Nephron (organoid): ENCODE data around the gene FGF18.

Source experiments
- H3K27ac Mint-ChIP-seq, 3 experiments: 2 replicates each; pipeline ENCODE4 v1.8.0; 2020; ENCODE audit warnings: mixed read lengths in 3 of 3, mild to moderate bottlenecking in 2 of 3, moderate library complexity in 1 of 3
- H3K27me3 Mint-ChIP-seq: 2 replicates; pipeline ENCODE4 v1.8.0; 2021; ENCODE audit warnings: low read depth, mild to moderate bottlenecking, moderate library complexity, mixed read lengths
- H3K36me3 Mint-ChIP-seq: 2 replicates; pipeline ENCODE4 v1.8.0; 2020; ENCODE audit warnings: low read depth, mixed read lengths
- H3K4me1 Mint-ChIP-seq: 2 replicates; pipeline ENCODE4 v1.8.0; 2020; ENCODE audit warnings: mixed read lengths
- H3K4me3 Mint-ChIP-seq, 3 experiments: 2 replicates each; pipeline ENCODE4 v1.8.0; 2020; ENCODE audit warnings: mild to moderate bottlenecking in 3 of 3, mixed read lengths in 3 of 3, moderate library complexity in 2 of 3
- H3K9me3 Mint-ChIP-seq: 2 replicates; pipeline ENCODE4 v1.8.0; 2020; ENCODE audit warnings: mixed read lengths
- CTCF ChIP-seq, 3 experiments: fragments of 200-600 bp; sonication (generic); IDR thresholded peaks; one replicate each; pipeline ENCODE4 v1.5.0; 2021; ENCODE audit warnings: antibody characterized with exemption in 3 of 3; ENCODE audit not compliant: unreplicated experiment in 3 of 3

The FGF18 gene

GRCh38 chr5:171449426-171449825 lies 30.0 kb downstream of the FGF18 start:
- Mint-ChIP-seq H3K27me3 (peaks cover 45% of the 10 kb centered on the region), H3K27ac (peak overlapping the region in 2 of 3 experiments; percentile 58 to 75), H3K9me3 (no peaks in the 10 kb centered on the region), H3K36me3 (no peaks in the 10 kb centered on the region), H3K4me3 (peak overlapping the region in 1 of 3 experiments; percentile 62), H3K4me1 (peaks cover 46% of the 10 kb centered on the region)
- TF ChIP-seq CTCF (IDR thresholded peaks at IDR 0.05; ENCODE audit: unreplicated experiment in 3 of 3) = no peak

GRCh38 chr5:171450423-171451331 lies 31.2 kb downstream of the FGF18 start:
- H3K4me1 Mint-ChIP-seq = peaks cover 49% of the 10 kb centered on the region
- no peak for TF ChIP-seq CTCF (IDR thresholded peaks at IDR 0.05; ENCODE audit: unreplicated experiment in 3 of 3)
- no peaks in the 10 kb centered on the region for H3K36me3 Mint-ChIP-seq
- peak overlapping the region; percentile 53 to 63 (median 55) for H3K27ac Mint-ChIP-seq
- peak overlapping the region; percentile 13 to 69 (median 29) for H3K4me3 Mint-ChIP-seq
- peaks cover 55% of the 10 kb centered on the region for H3K27me3 Mint-ChIP-seq
- no peaks in the 10 kb centered on the region for H3K9me3 Mint-ChIP-seq

GRCh38 chr5:171451421-171451820 lies 32.0 kb downstream of the FGF18 start:
- H3K36me3 Mint-ChIP-seq = no peaks in the 10 kb centered on the region
- no peak for TF ChIP-seq CTCF (IDR thresholded peaks at IDR 0.05; ENCODE audit: unreplicated experiment in 3 of 3)
- no peak overlapping the region for H3K27ac Mint-ChIP-seq
- peaks cover 62% of the 10 kb centered on the region for H3K27me3 Mint-ChIP-seq
- peaks cover 44% of the 10 kb centered on the region for H3K4me1 Mint-ChIP-seq
- H3K4me3 Mint-ChIP-seq = peak overlapping the region in 2 of 3 experiments; percentile 60 to 69
- no peaks in the 10 kb centered on the region for H3K9me3 Mint-ChIP-seq

GRCh38 chr5:171453056-171453725 lies 33.7 kb downstream of the FGF18 start:
- H3K4me1 Mint-ChIP-seq = peaks cover 43% of the 10 kb centered on the region
- H3K9me3 Mint-ChIP-seq = no peaks in the 10 kb centered on the region
- no peaks in the 10 kb centered on the region for H3K36me3 Mint-ChIP-seq
- peak overlapping the region in 1 of 3 experiments; percentile 18 for H3K4me3 Mint-ChIP-seq
- peak overlapping the region in 2 of 3 experiments; percentile 8 to 55 for H3K27ac Mint-ChIP-seq
- peaks cover 53% of the 10 kb centered on the region for H3K27me3 Mint-ChIP-seq
- peak in 1 of 3 experiments; percentile 7 for TF ChIP-seq CTCF (IDR thresholded peaks at IDR 0.05; ENCODE audit: unreplicated experiment in 3 of 3)

- no peak for TF ChIP-seq CTCF (IDR thresholded peaks at IDR 0.05; ENCODE audit: unreplicated experiment in 3 of 3)
- no peak overlapping the region for H3K4me3 Mint-ChIP-seq
- no peaks in the 10 kb centered on the region for H3K9me3 Mint-ChIP-seq
- H3K27ac Mint-ChIP-seq = peak overlapping the region in 1 of 3 experiments; percentile 83
- H3K27me3 Mint-ChIP-seq = peaks cover 49% of the 10 kb centered on the region
- H3K4me1 Mint-ChIP-seq = peaks cover 36% of the 10 kb centered on the region
- H3K36me3 Mint-ChIP-seq = no peaks in the 10 kb centered on the region
These were observed 34.5 kb downstream of the FGF18 start for GRCh38 chr5:171453988-171454387.
